ENCODE measurements around the gene SLC6A13. TPM values are rescaled to one million over a fixed set of nuclear protein-coding genes. Genes with fewer than 3 reads are reported as not detected.

Gene SLC6A13
- total RNA-seq, 3 donors from 2014 or later, result 1.3 TPM; not detected in 2

GRCh38 chr12:211639-212414 lies 50.8 kb downstream of the SLC6A13 start:
- Histone ChIP-seq H3K36me3 (no peaks in the 10 kb centered on the region), H3K27ac (no peak overlapping the region), H3K4me3 (no peak overlapping the region), H3K9me3 (no peaks in the 10 kb centered on the region), H3K27me3 (peaks cover 0 to 3% of the 10 kb centered on the region in 2 donors), H3K4me1 (no peaks in the 10 kb centered on the region)
- TF ChIP-seq CTCF (IDR thresholded peaks at IDR 0.05), result no peak
- intact Hi-C loops (cut with DNase I; ENCODE audit: low total_unique reads), result no loop called here
- no peak for DNase-seq (ENCODE audit: low spot score in 2 of 2)

GRCh38 chr12:211142-211465 lies 51.5 kb downstream of the SLC6A13 start:
- DNase-seq (ENCODE audit: low spot score in 2 of 2), result no peak
- Histone ChIP-seq H3K27ac (no peak overlapping the region), H3K9me3 (no peaks in the 10 kb centered on the region), H3K27me3 (peaks cover 0 to 3% of the 10 kb centered on the region in 2 donors), H3K4me1 (no peaks in the 10 kb centered on the region), H3K4me3 (no peak overlapping the region), H3K36me3 (no peaks in the 10 kb centered on the region)
- TF ChIP-seq CTCF (IDR thresholded peaks at IDR 0.05) (no peak), POLR2AphosphoS5 (IDR thresholded peaks at IDR 0.05) (no peak), POLR2A (IDR thresholded peaks at IDR 0.05) (no peak)
- intact Hi-C loops (cut with DNase I; ENCODE audit: low total_unique reads), result no loop called here

- H3K27ac ChIP-seq, result no peak overlapping the region
- no peaks in the 10 kb centered on the region for H3K4me1 ChIP-seq
- TF ChIP-seq POLR2A (IDR thresholded peaks at IDR 0.05) (no peak), POLR2AphosphoS5 (IDR thresholded peaks at IDR 0.05) (no peak), CTCF (IDR thresholded peaks at IDR 0.05) (no peak)
- H3K36me3 ChIP-seq, result no peaks in the 10 kb centered on the region
- intact Hi-C loops (cut with DNase I; ENCODE audit: low total_unique reads), result no loop called here
- DNase-seq (ENCODE audit: low spot score in 2 of 2), result no peak
- H3K4me3 ChIP-seq, result no peak overlapping the region
- H3K27me3 ChIP-seq, result peaks cover 0 to 3% of the 10 kb centered on the region in 2 donors
- H3K9me3 ChIP-seq, result no peaks in the 10 kb centered on the region
Observed at GRCh38 chr12:210277-211141, 52.1 kb downstream of the SLC6A13 start.

- intact Hi-C loops (cut with DNase I; ENCODE audit: low total_unique reads), result no loop called here
- Histone ChIP-seq H3K27ac (no peak overlapping the region), H3K36me3 (no peaks in the 10 kb centered on the region), H3K27me3 (peaks cover 0 to 3% of the 10 kb centered on the region in 2 donors), H3K4me3 (no peak overlapping the region), H3K9me3 (no peaks in the 10 kb centered on the region), H3K4me1 (no peaks in the 10 kb centered on the region)
- no peak for DNase-seq (ENCODE audit: low spot score in 2 of 2)
- TF ChIP-seq POLR2A (IDR thresholded peaks at IDR 0.05) (no peak), POLR2AphosphoS5 (IDR thresholded peaks at IDR 0.05) (no peak), CTCF (IDR thresholded peaks at IDR 0.05) (no peak)
Observed at GRCh38 chr12:209851-210250, 52.8 kb downstream of the SLC6A13 start.

GRCh38 chr12:209246-209645 lies 53.4 kb downstream of the SLC6A13 start:
- H3K27ac ChIP-seq, result no peak overlapping the region
- H3K36me3 ChIP-seq, result no peaks in the 10 kb centered on the region
- H3K4me3 ChIP-seq, result no peak overlapping the region
- no peak for TF ChIP-seq POLR2A (IDR thresholded peaks at IDR 0.05)
- no peak for TF ChIP-seq POLR2AphosphoS5 (IDR thresholded peaks at IDR 0.05)
- TF ChIP-seq CTCF (IDR thresholded peaks at IDR 0.05), result no peak
- no peaks in the 10 kb centered on the region for H3K4me1 ChIP-seq
- intact Hi-C loops (cut with DNase I; ENCODE audit: low total_unique reads), result no loop called here
- peaks cover 0 to 3% of the 10 kb centered on the region in 2 donors for H3K27me3 ChIP-seq
- no peaks in the 10 kb centered on the region for H3K9me3 ChIP-seq
- DNase-seq (ENCODE audit: low spot score in 2 of 2), result no peak
